HL-60/S4 (cell line): ENCODE data around the gene TFF2.

ENCODE experiments used
- in situ Hi-C: fragments of 300-500 bp; cut with MboI; formaldehyde crosslinking; loops from 2 replicates; pipeline ENCODE4 v1.14.3; 2022; ENCODE audit warnings: low sequenced_read_pairs

Gene TFF2

GRCh38 chr21:42350927-42351426, at the start of gene TFF2:
TFF2 (minus strand) TSS chr21:42350994; CDS start chr21:42350957, 37 bp downstream.
- in situ Hi-C loops: no loop called here

- in situ Hi-C loops: no loop called here
Measured at GRCh38 chr21:42400525-42400924, 49.7 kb upstream of the TFF2 start.

- in situ Hi-C loops: no loop called here
Measured at GRCh38 chr21:42398436-42399028, 47.7 kb upstream of the TFF2 start.

- in situ Hi-C loops: no loop called here
Measured at GRCh38 chr21:42397746-42398394, 47.1 kb upstream of the TFF2 start.

- in situ Hi-C loops: no loop called here
Measured at GRCh38 chr21:42396799-42397745, 46.3 kb upstream of the TFF2 start.

GRCh38 chr21:42395905-42396651, 45.3 kb upstream of the TFF2 start, which contains the start of gene TMPRSS3:
TMPRSS3 (minus strand) TSS chr21:42396052; CDS start chr21:42395417, 635 bp downstream.
- in situ Hi-C loops: no loop called here

GRCh38 chr21:42395302-42395701, 44.5 kb upstream of the TFF2 start:
- in situ Hi-C loops: no loop called here

- in situ Hi-C loops: no loop called here
Measured at GRCh38 chr21:42393443-42393950, 42.7 kb upstream of the TFF2 start.

GRCh38 chr21:42392731-42393442, 42.1 kb upstream of the TFF2 start:
- in situ Hi-C loops: no loop called here

GRCh38 chr21:42391297-42391696, 40.5 kb upstream of the TFF2 start:
- in situ Hi-C loops: no loop called here

- in situ Hi-C loops: no loop called here
Measured at GRCh38 chr21:42390696-42391095, 39.9 kb upstream of the TFF2 start.

- in situ Hi-C loops: no loop called here
Measured at GRCh38 chr21:42390193-42390592, 39.4 kb upstream of the TFF2 start.

GRCh38 chr21:42389449-42389835, 38.6 kb upstream of the TFF2 start:
- in situ Hi-C loops: no loop called here

GRCh38 chr21:42388740-42389448, 38.1 kb upstream of the TFF2 start:
- in situ Hi-C loops: no loop called here

GRCh38 chr21:42387843-42388340, 37.1 kb upstream of the TFF2 start:
- in situ Hi-C loops: no loop called here

GRCh38 chr21:42387164-42387563, 36.4 kb upstream of the TFF2 start:
- in situ Hi-C loops: no loop called here

GRCh38 chr21:42386034-42386591, 35.3 kb upstream of the TFF2 start:
- in situ Hi-C loops: no loop called here

- in situ Hi-C loops: no loop called here
Measured at GRCh38 chr21:42385619-42386018, 34.8 kb upstream of the TFF2 start.

GRCh38 chr21:42384989-42385388, 34.2 kb upstream of the TFF2 start:
- in situ Hi-C loops: no loop called here
